HEK293 (cell line): ENCODE measurements around the gene SESN1.

Source experiments
- CTCF ChIA-PET: fragments of 350-600 bp; formaldehyde crosslinking; extraction: SDS; loops from one replicate; lab custom pipeline; 2021; ENCODE audit warnings: antibody characterized with exemption; lab: Yijun Ruan, JAX
- POLR2A ChIA-PET: fragments of 300-600 bp; formaldehyde crosslinking; extraction: SDS; loops from one replicate; lab custom pipeline; 2020; ENCODE audit warnings: antibody characterized with exemption, inconsistent platforms; lab: Yijun Ruan, JAX
- H3K27ac ChIP-seq: fragments of 200-500 bp; sonication (Bioruptor generic); 2 replicates; pipeline ENCODE4 v1.5.1; 2014; ENCODE audit warnings: low read depth, low read length, control low read depth, inconsistent platforms; ENCODE audit errors: extremely low read depth
- H3K36me3 ChIP-seq, 2 experiments: fragments of 200-500 bp in 1 of 2; sonication (Bioruptor generic) in 1 of 2; 1 replicate in 1 of 2; 2 replicates in 1 of 2; pipeline ENCODE4 v1.5.1; 2014 to 2017; ENCODE audit warnings: inconsistent platforms in 2 of 2, low read length in 2 of 2; ENCODE audit not compliant: control insufficient read depth in 2 of 2, insufficient read depth in 1 of 2
- H3K4me1 ChIP-seq: fragments of 200-500 bp; sonication (Bioruptor generic); 2 replicates; pipeline ENCODE4 v1.5.1; 2014; ENCODE audit warnings: mild to moderate bottlenecking, low read length, inconsistent platforms; ENCODE audit not compliant: control insufficient read depth, insufficient read depth
- H3K4me3 ChIP-seq: 2 replicates; pipeline ENCODE4 v1.5.1; 2011; ENCODE audit warnings: low read depth, mild to moderate bottlenecking, control low read depth, low read length, moderate library complexity
- H3K9me3 ChIP-seq: fragments of 200-500 bp; sonication (Bioruptor generic); 2 replicates; pipeline ENCODE4 v1.5.1; 2014; ENCODE audit warnings: low read depth, low read length, inconsistent platforms; ENCODE audit not compliant: control insufficient read depth, insufficient read depth
- GLIS2 ChIP-seq: fragments of 450-650 bp; formaldehyde crosslinking; IDR thresholded peaks from 2 replicates; pipeline ENCODE4 v1.5.1; 2016; ENCODE audit warnings: missing biosample characterization, missing genetic modification characterization
- HOXA7 ChIP-seq: sonication (generic); formaldehyde crosslinking; IDR thresholded peaks from 2 replicates; pipeline ENCODE4 v1.8.1; 2022; ENCODE audit warnings: missing genetic modification reagents, borderline replicate concordance
- MEIS1 ChIP-seq: sonication (generic); formaldehyde crosslinking; IDR thresholded peaks from 2 replicates; pipeline ENCODE4 v1.8.1; 2022; ENCODE audit warnings: missing genetic modification reagents, mild to moderate bottlenecking, borderline replicate concordance
- SCRT2 ChIP-seq: fragments of 450-650 bp; formaldehyde crosslinking; IDR thresholded peaks from 2 replicates; pipeline ENCODE4 v1.5.1; 2016; ENCODE audit warnings: missing biosample characterization, missing genetic modification characterization
- TRIM28 ChIP-seq: IDR thresholded peaks from 2 replicates; pipeline ENCODE4 v1.6.1; 2011; ENCODE audit warnings: low read length, control low read depth, borderline replicate concordance
- YY2 ChIP-seq: fragments of 450-650 bp; formaldehyde crosslinking; IDR thresholded peaks from 2 replicates; pipeline ENCODE4 v1.5.1; 2016; ENCODE audit warnings: missing biosample characterization, missing genetic modification characterization
- ZFP69B ChIP-seq: fragments of 450-650 bp; formaldehyde crosslinking; IDR thresholded peaks from 2 replicates; pipeline ENCODE4 v1.5.1; 2016; ENCODE audit warnings: missing biosample characterization, missing genetic modification characterization
- ZIC2 ChIP-seq: fragments of 450-650 bp; formaldehyde crosslinking; IDR thresholded peaks from 2 replicates; pipeline ENCODE4 v1.5.1; 2016; ENCODE audit warnings: missing biosample characterization, missing genetic modification characterization
- ZNF146 ChIP-seq: fragments of 450-650 bp; formaldehyde crosslinking; IDR thresholded peaks from 2 replicates; pipeline ENCODE4 v1.5.1; 2016; ENCODE audit warnings: missing biosample characterization, missing genetic modification characterization
- ZNF292 ChIP-seq: fragments of 450-650 bp; formaldehyde crosslinking; IDR thresholded peaks from 2 replicates; pipeline ENCODE4 v1.5.1; 2016; ENCODE audit warnings: low read depth, missing biosample characterization, missing genetic modification characterization, borderline replicate concordance
- ZNF404 ChIP-seq: fragments of 450-650 bp; formaldehyde crosslinking; IDR thresholded peaks from 2 replicates; pipeline ENCODE4 v1.5.1; 2017; ENCODE audit warnings: missing biosample characterization, missing genetic modification characterization
- ZNF449 ChIP-seq: fragments of 450-650 bp; formaldehyde crosslinking; IDR thresholded peaks from 2 replicates; pipeline ENCODE4 v1.5.1; 2017; ENCODE audit warnings: missing biosample characterization, mild to moderate bottlenecking, missing genetic modification characterization, moderate library complexity
- ZNF473 ChIP-seq: fragments of 450-650 bp; formaldehyde crosslinking; IDR thresholded peaks from 2 replicates; pipeline ENCODE4 v1.5.1; 2017; ENCODE audit warnings: missing biosample characterization, missing genetic modification characterization
- ZNF518A ChIP-seq: fragments of 450-650 bp; formaldehyde crosslinking; conservative IDR thresholded peaks from 2 replicates; pipeline ENCODE4 v1.5.1; 2016; ENCODE audit warnings: low read depth, missing biosample characterization, missing genetic modification characterization
- ZNF610 ChIP-seq: fragments of 450-650 bp; formaldehyde crosslinking; IDR thresholded peaks from 2 replicates; pipeline ENCODE4 v1.5.1; 2016; ENCODE audit warnings: missing biosample characterization, missing genetic modification characterization, borderline replicate concordance
- ZNF677 ChIP-seq: fragments of 450-650 bp; IDR thresholded peaks from 2 replicates; pipeline ENCODE4 v1.5.0; 2018; ENCODE audit warnings: missing biosample characterization, mild to moderate bottlenecking, missing genetic modification characterization, moderate library complexity
- ZNF692 ChIP-seq: fragments of 450-650 bp; formaldehyde crosslinking; IDR thresholded peaks from 2 replicates; pipeline ENCODE4 v1.5.1; 2016; ENCODE audit warnings: missing biosample characterization, missing genetic modification characterization
- ZNF707 ChIP-seq: fragments of 450-650 bp; formaldehyde crosslinking; IDR thresholded peaks from 2 replicates; pipeline ENCODE4 v1.5.1; 2016; ENCODE audit warnings: missing biosample characterization, missing genetic modification characterization

SESN1 gene

GRCh38 chr6:108952776-108953486 lies 141.7 kb downstream of the SESN1 start (continued):
- TF ChIP-seq ZNF518A (tag by site-specific recombination) = no peak
- TF ChIP-seq HOXA7 (CRISPR knock-in tag) = no peak

- Histone ChIP-seq H3K27ac (no peak overlapping the region), H3K9me3 (no peaks in the 10 kb centered on the region), H3K4me1 (peaks cover 13% of the 10 kb centered on the region), H3K36me3 (no peaks in the 10 kb centered on the region), H3K4me3 (no peak overlapping the region)
- CTCF ChIA-PET = interaction anchor here (0.7 kb wide), 1 partner anchor 236 kb away, joined by 3 read pairs; no protein-coding TSS in a partner anchor
- POLR2A ChIA-PET = no interaction called here
- no peak for TF ChIP-seq ZNF146 (tag by site-specific recombination)
- no peak for TF ChIP-seq GLIS2 (tag by site-specific recombination)
These were observed 143.2 kb downstream of the SESN1 start for GRCh38 chr6:108951351-108951953.

GRCh38 chr6:108948181-108948661 lies 146.4 kb downstream of the SESN1 start:
- H3K36me3 ChIP-seq = no peaks in the 10 kb centered on the region
- 0 out of 2 replicates have a peak, but pooled peaks have one; percentile 13 for TF ChIP-seq ZIC2 (tag by site-specific recombination)
- TF ChIP-seq ZNF292 (tag by site-specific recombination) = no peak
- no peak for TF ChIP-seq ZNF473
- no peak for TF ChIP-seq YY2 (tag by site-specific recombination)
- no peak for TF ChIP-seq ZNF610 (tag by site-specific recombination)
- H3K9me3 ChIP-seq = no peaks in the 10 kb centered on the region
- no peak overlapping the region; the same call in 1 of the 2 replicates for H3K27ac ChIP-seq
- ChIA-PET POLR2A (interaction anchor here (0.5 to 0.8 kb wide), 2 partner anchors 60 to 205 kb away, joined by 3 to 4 read pairs; no protein-coding TSS in a partner anchor), CTCF (interaction anchor here (1.2 to 1.5 kb wide), 2 partner anchors 62 to 125 kb away, joined by 5 read pairs; no protein-coding TSS in a partner anchor)
- H3K4me3 ChIP-seq = no peak overlapping the region
- peaks cover 13% of the 10 kb centered on the region for H3K4me1 ChIP-seq

GRCh38 chr6:108947114-108947854 lies 147.4 kb downstream of the SESN1 start:
- Histone ChIP-seq H3K4me3 (no peak overlapping the region), H3K9me3 (no peaks in the 10 kb centered on the region), H3K27ac (no peak overlapping the region; the same call in 1 of the 2 replicates), H3K4me1 (peaks cover 16% of the 10 kb centered on the region), H3K36me3 (no peaks in the 10 kb centered on the region)
- ChIA-PET CTCF (interaction anchor here (0.6 to 1.8 kb wide), 6 partner anchors 14 to 604 kb away, joined by 3 to 6 read pairs (median 4); no protein-coding TSS in a partner anchor), POLR2A (interaction anchor here (0.5 to 0.8 kb wide), 3 partner anchors 29 to 205 kb away, joined by 3 to 4 read pairs (median 3); no protein-coding TSS in a partner anchor)
- TF ChIP-seq ZNF692 (tag by site-specific recombination) (peak; percentile 99), ZNF449 (peak; percentile 39; the same call in 1 of the 2 replicates), TRIM28 (peak; percentile 61), ZNF677 (tag by site-specific recombination) (no peak), SCRT2 (tag by site-specific recombination) (peak; percentile 41; the same call in 1 of the 2 replicates), ZNF404 (no peak), ZFP69B (tag by site-specific recombination) (peak; percentile 96), ZNF707 (peak; percentile 54; the same call in 1 of the 2 replicates), MEIS1 (no peak)
